ENCODE data around the gene FBXO44.
A peak's percentile ranks its signal among the peaks of the same experiment; 100 is the strongest.
"Not testable (repeated sequence)": the region's sequence is repeated elsewhere in the genome, so short reads cannot be mapped to it uniquely, and the experiment has no call there.

Gene FBXO44, protein sequence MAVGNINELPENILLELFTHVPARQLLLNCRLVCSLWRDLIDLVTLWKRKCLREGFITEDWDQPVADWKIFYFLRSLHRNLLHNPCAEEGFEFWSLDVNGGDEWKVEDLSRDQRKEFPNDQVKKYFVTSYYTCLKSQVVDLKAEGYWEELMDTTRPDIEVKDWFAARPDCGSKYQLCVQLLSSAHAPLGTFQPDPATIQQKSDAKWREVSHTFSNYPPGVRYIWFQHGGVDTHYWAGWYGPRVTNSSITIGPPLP

GRCh38 chr1:11654137-11654938 lies at the start of gene FBXO44, which contains the start of gene FBXO2:
TSS of gene FBXO44 (plus strand) at chr1:11654877. CDS start at chr1:11655836, 959 bp downstream.
TSS of gene FBXO2 (minus strand) at chr1:11654429. CDS start at chr1:11654340, 89 bp downstream.
- DNase-seq (peak; percentile 76), ATAC-seq (peak; percentile 72)

DNA sequence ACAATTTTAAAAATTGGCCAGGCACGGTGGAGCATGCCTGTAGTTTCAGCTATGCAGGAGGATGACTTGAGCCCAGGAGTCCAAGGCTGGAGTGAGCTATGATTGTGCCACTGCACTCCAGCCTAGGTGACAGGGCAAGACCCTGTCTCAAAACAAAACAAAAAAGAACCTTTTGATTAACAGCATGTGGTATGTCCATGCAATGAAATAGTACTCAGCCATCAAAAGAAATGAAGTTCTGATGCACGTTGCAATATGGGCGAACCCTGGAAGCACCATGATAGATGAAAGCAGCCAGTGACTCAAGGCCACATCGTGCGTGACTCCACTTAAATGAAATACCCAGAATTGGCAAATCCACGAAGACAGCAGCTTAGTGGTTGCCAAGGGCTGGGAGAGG lies 47.9 kb upstream of the FBXO44 start:
- ATAC-seq (no peak), DNase-seq (no peak)

- DNase-seq, ATAC-seq: not testable (repeated sequence)
Observed at GRCh38 chr1:11608596-11609130, 46.0 kb upstream of the FBXO44 start.

- not testable (repeated sequence) for ATAC-seq, DNase-seq
Observed at GRCh38 chr1:11609378-11609777, 45.3 kb upstream of the FBXO44 start.

- DNase-seq (no peak), ATAC-seq (no peak)
Observed at GRCh38 chr1:11610629-11611180, 44.0 kb upstream of the FBXO44 start.

DNA sequence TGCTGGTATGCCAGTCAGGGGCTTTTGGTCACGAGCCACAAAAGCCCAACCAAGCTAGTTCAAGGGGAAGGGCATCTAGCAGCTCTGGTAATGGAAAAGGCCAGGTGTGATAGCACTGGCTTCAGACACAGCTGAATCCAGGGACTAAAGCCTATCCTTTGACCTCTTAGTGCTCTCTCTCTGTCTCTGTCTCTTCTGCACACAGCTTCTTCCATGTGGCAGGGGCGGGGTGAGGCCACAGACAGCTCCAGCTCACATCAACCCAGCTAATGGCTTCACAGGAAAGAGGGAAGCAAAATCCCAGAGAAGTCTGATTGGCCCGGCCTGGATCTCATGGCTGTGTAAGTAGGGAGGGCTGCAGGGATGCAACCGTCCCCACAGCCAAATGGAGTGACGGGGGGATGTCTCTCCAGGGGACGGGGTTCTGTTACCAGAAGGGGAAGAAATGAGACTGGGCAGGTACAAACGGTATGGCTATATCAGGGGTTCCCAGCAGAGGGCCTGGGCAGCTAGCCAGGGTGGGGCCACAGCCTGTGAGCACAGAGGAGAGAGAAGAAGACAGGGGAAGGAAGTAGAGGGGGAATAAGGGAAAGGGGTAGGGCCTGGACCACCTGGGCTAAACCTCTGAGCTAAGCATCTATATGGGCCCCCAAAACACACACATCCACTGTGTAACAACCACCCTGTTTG lies 42.9 kb upstream of the FBXO44 start:
- DNase-seq (no peak), ATAC-seq (no peak)

- ATAC-seq: no peak
Observed at GRCh38 chr1:11613347-11613746, 41.3 kb upstream of the FBXO44 start.

DNA sequence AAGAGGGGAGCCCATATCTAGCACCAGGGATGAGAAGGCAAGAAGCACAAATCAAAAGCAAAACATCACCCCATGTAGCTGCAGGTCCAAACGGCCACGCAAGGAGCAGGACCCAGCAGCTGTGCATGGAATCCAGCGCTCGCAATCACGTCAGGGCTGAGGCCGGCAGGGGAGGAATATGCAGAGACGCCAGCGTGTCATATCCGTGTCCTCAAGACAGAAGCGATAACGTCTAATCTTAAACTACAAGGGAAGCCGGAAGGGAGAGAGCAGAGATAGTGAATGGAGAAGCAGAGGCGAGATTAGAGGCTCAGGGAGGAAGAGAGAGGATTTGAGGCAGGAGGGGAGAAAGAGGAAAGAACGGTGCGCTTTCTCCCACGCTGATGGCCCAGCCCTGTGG lies 39.6 kb upstream of the FBXO44 start:
- DNase-seq: no peak
- ATAC-seq: no peak

More at GRCh38 chr1:11613347-11613746, 41.3 kb upstream of the FBXO44 start:
- DNase-seq: no peak

- no peak for DNase-seq
- ATAC-seq: no peak
Observed at GRCh38 chr1:11616766-11617165, 37.9 kb upstream of the FBXO44 start.

- no peak for DNase-seq
- no peak for ATAC-seq
Observed at GRCh38 chr1:11617314-11617713, 37.4 kb upstream of the FBXO44 start.

- DNase-seq (no peak), ATAC-seq (no peak)
Observed at GRCh38 chr1:11617741-11618140, 36.9 kb upstream of the FBXO44 start.

GRCh38 chr1:11620405-11620804 lies 34.3 kb upstream of the FBXO44 start:
- no peak for ATAC-seq
- DNase-seq: no peak

DNA sequence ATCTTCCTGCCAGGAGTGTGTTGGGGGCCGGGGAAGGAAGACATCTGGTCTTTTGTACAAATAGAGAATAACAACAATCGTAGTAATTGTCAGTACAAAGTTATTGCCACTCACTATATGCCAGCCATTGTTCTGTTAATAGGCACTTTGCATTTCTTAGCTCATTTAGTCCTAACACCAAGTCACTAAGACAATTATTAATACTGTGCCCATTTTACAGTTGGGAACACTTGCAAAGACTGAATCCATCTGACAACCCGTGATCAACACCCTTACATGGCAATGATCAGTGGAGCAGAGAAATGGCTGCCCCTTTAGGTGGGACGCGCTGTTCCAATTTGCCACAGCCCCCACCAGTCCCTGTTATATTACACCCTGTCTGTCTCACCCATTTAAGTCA lies 33.8 kb upstream of the FBXO44 start:
- no peak for DNase-seq
- ATAC-seq: no peak

DNA sequence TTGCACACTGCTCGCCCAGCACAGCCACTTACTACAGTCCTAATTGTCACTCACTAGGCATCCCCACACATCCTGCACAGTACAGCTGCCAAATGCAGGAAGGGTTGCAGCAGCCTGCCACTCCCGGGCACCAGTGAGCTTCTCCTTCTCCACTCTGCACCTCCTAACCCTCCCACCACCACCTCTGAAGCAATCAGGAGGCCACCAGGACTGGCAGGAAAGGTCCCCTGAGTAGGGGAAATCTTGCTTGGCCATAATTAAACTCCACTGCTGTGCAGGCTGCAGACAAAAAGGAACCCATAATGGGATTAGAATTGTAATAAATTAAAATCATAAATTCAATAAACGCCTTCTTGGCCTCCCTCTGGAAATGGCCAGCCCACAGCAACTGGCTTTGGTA lies 32.3 kb upstream of the FBXO44 start:
- DNase-seq (no peak), ATAC-seq (no peak)

- no peak for ATAC-seq
- DNase-seq: no peak
Observed at GRCh38 chr1:11623702-11624101, 31.0 kb upstream of the FBXO44 start.

DNA sequence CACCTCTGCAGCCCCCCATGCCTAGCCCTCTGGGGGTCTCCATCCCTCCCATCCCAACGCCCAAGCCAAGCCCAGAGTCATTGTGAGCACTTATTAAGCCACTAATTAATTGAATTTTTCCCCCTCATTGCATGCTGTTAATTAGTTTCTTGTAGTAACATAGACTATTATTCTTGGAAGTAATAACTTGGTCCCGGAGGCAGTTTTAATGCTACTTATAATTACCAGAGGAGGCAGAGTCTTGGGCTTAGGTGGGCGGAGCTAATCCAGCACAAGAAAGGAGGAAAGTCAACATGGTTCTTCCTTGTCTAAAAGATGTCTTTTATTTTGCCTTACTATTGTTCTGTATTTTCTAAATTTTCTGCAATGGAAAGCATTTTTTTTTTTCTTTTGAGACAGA lies 28.1 kb upstream of the FBXO44 start:
- ATAC-seq (no peak), DNase-seq (no peak)

DNA sequence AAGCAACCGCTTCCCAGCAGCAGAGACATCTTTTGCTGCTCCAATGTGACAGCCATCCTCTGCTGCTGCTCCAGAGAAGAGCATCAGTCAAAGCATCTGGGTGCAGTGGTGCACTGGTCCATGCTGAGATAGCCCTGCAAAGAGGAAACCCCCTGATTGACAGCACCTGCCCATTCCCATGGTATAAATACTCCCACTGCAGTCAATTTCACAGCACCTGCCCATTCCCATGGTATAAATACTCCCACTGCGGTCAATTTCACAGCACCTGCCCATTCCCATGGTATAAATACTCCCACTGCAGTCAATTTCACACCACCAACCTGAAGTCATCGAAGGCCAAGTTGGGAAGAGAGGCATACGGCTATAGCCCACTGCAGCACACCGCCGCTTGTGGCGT lies 25.9 kb upstream of the FBXO44 start:
- DNase-seq (no peak), ATAC-seq (no peak)

GRCh38 chr1:11629184-11630016 lies 25.3 kb upstream of the FBXO44 start:
- ATAC-seq: no peak

GRCh38 chr1:11634365-11635192 lies 20.1 kb upstream of the FBXO44 start:
- no peak for DNase-seq
- ATAC-seq: no peak

More at GRCh38 chr1:11629184-11630016, 25.3 kb upstream of the FBXO44 start:
- no peak for DNase-seq

GRCh38 chr1:11638121-11638520 lies 16.6 kb upstream of the FBXO44 start:
- ATAC-seq: no peak
- no peak for DNase-seq

All from stimulated activated naive CD8-positive, alpha-beta T cell treated with anti-CD3 and anti-CD28 coated beads, Interleukin-15, Interleukin-2, amounts not matched to agents 100 U/mL and 50 U/mL, for 24 hours (primary cell).